Placental pericyte (primary cell): Measurements from ENCODE around the gene PPP1CA. TPM values are rescaled to one million over a fixed set of nuclear protein-coding genes. Genes with fewer than 3 reads are reported as not detected.

Experiments used
- small RNA-seq: library from RNA; depleted of rRNA; stranded (forward); fragments of <200 nt; gene quantifications from one replicate; pipeline ENCODE3, GENCODE V24; 2012; ENCODE audit warnings: low replicate concordance
- total RNA-seq: library from RNA; depleted of rRNA; stranded (reverse); fragments of >200 nt; gene quantifications from 2 replicates; pipeline ENCODE4 v1.2.3, GENCODE V29; 2012

Gene PPP1CA
- 293 and 375 TPM in 2 replicates for total RNA-seq

DNA sequence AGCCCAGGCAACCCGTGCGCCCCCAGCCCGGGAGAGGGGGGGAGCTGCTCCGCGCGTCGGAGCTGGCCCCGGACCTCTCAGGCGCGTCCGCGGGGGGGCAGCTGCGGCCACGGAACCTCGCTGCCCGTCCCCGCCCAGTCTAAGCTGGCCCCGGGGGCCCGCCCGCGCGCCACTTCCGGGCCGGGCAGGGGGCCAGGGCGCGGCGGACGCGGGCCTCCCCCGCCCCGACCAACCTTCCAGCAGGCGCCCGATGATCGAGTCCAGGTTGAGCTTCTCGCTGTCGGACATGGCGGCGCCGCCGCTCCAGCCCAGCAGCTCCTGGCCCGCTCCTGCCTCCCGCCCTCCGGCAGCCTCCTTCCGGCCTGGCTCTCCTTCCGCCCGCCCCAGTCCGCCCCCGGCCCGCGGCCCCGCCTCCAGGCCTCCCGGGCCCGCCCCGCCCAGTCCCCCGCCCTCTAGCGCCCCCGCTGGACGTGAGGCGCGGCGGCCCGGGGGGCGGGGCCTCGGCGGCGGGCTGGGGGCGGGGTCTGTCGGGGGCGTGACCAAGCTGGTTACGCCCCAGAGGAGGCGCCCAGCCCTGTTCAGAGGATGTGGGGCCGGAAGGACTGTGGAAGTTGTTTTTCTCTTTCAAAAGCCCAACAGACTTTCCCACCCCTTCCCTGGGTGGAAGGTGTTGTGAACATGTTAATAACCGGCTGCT is at the start of gene PPP1CA:
Gene PPP1CA (minus strand): TSS at position 364 of the 697 bp plus-strand sequence. CDS start 76 bp downstream, at position 288.

DNA sequence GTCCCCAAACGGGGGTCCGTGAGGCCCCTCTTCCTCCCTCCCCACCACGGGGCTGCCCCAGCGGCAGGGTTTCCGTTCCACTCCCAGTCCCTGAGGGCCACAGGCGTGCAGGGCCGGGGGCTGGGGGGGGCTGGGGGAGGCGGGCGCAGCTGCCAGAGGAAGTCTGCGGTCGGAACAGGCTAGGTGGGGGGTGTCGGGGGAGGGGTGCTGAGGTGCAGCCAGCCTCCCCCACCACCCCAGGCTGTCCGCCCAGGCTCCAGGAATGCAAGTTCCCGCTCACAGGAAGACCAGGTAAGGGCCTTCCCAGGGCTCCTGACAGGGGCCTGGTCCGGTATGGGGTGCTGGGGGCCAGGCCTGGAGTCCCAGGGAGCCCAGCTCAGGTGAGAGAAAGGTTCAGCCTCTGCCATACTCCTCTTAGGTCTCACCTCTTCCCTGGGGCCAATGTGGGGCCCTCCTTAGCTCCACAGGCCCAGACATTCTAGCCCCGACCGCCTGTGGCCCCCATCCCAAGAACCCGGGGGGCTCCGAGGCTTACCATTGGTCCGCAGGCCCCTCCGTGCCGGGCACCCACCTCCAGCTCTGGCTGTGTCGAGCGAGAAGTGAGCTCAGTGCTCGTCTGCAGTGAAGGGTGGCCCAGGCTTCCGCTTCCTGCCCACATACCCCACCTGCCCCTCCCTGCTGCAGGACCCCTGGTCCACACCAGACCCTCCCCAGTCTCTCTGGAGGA is 35.6 kb upstream of the PPP1CA start, which contains the start of gene PTPRCAP:
Gene PTPRCAP (minus strand): TSS at position 601 of the 727 bp plus-strand sequence. CDS start 63 bp downstream, at position 538.

DNA sequence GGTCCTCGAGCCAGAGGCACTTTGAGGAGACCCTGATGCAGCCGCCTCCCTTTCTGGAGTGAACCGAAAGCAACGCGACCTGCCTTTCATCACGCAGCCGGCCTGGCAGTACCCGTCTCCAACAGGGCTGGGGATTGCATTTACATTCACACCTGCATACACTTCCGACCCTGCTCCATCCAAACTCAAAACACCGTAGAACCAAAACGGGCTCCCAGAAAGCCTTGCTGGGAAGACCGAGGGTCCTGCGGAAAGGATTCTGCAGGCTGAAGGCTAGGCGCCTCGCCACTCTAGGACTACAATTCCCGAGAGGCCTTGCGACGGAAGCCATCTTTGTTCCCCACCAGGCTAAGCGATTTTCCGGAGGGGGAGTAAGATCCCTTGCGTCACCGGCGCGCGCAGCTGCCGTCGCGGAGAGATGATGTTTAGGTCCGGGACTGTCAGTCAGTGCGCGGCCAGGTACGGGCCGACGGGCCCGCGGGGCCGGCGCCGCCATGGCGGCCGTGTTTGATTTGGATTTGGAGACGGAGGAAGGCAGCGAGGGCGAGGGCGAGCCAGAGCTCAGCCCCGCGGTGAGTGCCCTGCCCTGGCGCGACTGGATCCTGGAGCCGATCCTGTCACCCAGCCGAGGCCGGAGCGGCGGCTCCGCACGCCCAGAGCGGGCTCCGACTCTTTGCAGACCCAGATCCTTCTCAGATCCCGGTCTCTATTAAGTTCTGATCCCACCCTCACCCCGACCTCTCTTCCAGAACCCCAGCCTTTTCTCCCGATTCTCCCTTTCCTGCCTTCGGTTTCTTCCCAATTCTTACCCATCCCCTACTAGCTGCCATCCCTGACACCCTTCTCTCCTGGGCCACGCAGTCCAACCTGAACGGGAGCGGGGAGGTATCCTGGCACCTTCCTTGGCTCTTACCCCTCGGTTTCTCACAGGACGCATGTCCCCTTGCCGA is 26.7 kb upstream of the PPP1CA start, which contains the start of gene RPS6KB2:
Gene RPS6KB2 (plus strand): TSS at position 443 of the 950 bp plus-strand sequence. CDS start 52 bp downstream, at position 495.

DNA sequence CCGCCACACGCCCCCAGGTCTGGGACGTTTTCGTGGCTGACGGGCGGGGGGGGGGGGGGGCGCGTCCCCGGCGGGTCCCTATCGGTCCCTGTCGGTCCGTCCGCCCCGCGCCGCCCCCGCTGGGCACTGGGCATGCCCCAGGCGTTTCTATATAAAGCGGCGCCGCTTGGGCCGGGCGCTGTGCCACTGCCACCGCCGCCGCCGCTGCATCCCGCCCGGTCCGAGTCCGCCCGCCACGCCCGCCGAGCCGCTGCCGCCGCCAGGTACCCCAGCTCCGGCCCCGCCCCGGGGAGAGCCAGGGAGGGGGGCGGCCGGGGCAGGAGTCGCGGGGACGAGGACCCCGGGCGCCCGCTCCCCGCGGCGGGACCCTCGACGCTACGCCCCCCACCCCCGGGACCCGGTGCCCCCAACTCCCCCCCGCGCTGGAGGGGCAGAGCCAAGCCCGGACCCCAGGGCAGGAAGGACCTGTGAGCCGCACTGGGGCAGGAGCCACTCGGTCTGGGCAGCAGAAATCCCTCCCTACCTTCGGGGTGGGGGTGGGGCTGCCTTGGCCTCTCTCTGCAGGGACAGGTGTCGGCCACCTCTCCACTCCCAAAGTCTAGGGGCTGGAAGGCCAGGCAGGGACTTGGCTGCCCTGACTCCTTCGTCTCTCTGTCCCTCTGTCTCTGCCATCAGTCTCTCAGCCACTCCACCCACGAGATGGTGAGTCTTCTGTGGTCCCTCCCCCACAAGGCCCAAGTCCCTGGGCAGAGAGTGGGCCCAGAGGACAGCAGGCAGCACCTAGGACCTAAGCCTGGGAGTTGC is 14.0 kb upstream of the PPP1CA start, which contains the start of gene CARNS1:
Gene CARNS1 (plus strand): TSS at position 178 of the 804 bp plus-strand sequence. CDS start 522 bp downstream, at position 700.

DNA sequence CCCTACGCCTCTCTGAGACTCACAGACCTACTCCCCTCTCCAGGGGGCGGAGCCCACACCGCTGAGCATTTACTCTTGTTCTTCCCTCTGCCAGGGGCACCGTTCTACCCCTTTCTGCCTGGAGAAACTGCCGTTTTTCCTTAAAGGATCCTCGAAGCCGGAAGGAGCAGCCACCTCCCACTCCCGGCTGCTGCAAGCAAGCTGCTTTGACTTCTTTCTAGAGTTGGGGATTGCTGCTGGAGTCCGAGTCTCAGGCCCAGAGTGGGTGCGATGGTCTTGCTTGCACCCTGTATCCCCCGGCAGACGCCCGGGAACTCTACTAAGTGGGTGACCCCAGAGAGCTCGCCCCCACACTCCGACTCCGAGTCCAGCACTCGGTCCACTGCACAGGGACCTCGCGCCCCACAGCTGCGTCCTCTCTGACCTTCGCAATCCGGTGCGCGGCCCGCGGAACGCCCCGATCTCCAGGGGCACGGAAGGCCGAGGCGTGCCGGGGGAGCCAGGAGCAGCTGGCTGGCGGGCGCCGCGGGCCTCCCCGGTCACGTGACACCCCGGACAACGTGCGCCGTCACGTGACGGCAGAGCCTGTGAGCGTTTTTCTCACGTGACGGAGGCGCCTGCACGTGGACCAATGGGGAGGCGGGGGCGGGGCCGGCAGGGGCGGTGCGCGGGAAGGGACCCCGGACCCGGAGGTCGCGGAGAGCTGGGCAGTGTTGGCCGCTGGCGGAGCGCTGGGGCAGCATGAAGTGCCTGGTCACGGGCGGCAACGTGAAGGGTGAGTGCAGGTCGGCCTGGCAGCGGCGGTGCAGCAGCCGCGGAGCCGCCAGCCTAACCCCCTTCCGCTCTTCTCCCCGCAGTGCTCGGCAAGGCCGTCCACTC is 10.1 kb downstream of the PPP1CA start, which contains the start of gene RAD9A:
Gene RAD9A (plus strand): TSS at position 683 of the 879 bp plus-strand sequence. CDS start 59 bp downstream, at position 742.

DNA sequence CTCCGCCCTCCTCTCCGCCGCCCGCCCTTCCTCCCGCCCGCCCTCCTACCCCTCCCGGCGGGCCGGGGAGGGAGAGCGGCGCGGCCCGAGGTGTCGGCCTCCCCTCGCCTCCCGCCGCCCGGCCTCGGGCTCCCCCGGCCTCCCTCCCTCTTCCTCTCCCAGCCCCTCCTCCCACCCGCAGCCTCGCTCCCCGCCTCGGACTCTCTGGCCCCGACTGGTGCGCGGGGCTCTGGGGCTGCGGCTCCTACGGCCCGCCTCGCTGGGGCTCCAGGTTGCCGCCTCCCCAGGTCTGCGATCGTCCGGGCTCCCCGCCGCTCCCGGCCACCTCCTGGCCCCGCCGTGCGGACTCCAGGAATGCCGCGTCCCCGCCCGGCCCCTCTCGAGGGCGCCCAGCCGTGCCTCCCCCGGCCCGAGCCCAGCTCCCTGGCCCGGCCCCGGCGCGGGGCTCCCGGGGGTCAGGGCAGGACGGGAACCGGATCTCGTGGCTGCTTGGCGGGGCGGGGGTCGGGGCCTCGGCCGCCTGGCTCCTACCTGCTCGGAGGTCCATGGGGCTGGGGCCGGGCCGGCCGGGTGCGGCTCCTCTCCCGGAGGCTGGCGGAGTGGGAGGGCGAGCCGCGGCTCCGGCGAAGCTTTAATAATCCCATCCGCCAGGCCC is 28.5 kb downstream of the PPP1CA start, which contains the start of gene CLCF1:
Gene CLCF1 (minus strand): TSS at position 606 of the 655 bp plus-strand sequence. CDS start 59 bp downstream, at position 547.

DNA sequence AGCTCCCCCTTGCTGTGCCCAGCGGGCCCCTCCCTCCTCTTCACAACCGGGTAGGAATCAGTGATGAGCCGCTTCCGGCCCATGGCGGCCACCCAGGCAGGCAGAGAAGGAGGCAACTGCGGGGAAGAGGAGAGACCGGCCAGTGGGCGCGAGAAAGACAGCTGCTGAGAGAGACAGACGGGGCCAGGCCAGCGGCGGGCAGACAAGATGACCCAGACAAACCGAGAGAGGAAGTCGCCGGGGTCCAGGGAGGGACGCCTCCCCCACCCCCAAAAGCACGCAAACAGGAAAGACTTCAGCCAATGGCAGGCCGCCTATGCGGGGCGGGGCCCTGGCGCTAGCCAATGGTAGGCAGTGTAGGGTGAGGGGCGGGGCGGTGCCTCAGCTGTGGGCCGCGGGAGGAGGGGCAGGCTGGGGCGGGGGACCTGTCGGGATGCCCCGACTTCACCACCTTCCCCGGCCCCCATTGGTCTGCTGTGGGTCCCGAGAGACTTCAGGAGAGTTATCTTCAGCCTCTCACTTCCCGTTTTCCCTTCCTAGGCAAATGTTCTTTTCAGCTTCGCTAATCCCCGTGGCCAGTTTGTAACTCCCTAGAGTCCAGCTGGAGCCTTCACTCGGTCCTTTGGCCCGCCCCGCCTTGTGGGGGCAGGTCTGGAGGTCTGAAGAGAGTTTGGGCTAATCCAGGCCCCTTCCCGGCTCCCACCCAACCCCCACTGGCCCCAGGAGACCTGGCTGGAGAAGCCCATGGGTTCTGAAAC is 48.2 kb downstream of the PPP1CA start, which contains the start of gene POLD4:
Gene POLD4 (minus strand): TSS at position 230 of the 758 bp plus-strand sequence. CDS start 147 bp downstream, at position 83.

Small RNA genes lying within 50 kb of the gene (small RNA-seq; reads per million reads assigned to genes)
- gene RN7SKP239, result not detected
- gene RNU6-1238P, result not detected

Other genes starting within 250 kb of the PPP1CA start
- gene GRK2, start 135.4 kb downstream of the PPP1CA start, total RNA-seq, result 26.3 and 47.2 TPM in 2 replicates
- 30.2 and 40.7 TPM in 2 replicates for gene ANKRD13D, start 112.6 kb downstream of the PPP1CA start, total RNA-seq
- 7.7 and 10.3 TPM in 2 replicates for gene SSH3, start 98.3 kb downstream of the PPP1CA start, total RNA-seq
- 73.3 and 120 TPM in 2 replicates for gene POLD4, start 48.3 kb downstream of the PPP1CA start, total RNA-seq
- gene CLCF1, start 28.3 kb downstream of the PPP1CA start, total RNA-seq, result 5.2 and 5.5 TPM in 2 replicates
- gene RAD9A, start 9.9 kb downstream of the PPP1CA start, total RNA-seq, result 6.3 and 18.8 TPM in 2 replicates
- not detected in 2 replicates for gene TBC1D10C, start 2.2 kb upstream of the PPP1CA start, total RNA-seq
- under 0.01 and 0.22 TPM in 2 replicates for gene CARNS1, start 13.8 kb upstream of the PPP1CA start, total RNA-seq
- gene RPS6KB2, start 26.6 kb upstream of the PPP1CA start, total RNA-seq, result 59.7 and 71.3 TPM in 2 replicates
- gene PTPRCAP, start 35.8 kb upstream of the PPP1CA start, total RNA-seq, result 0.29 and 1.3 TPM in 2 replicates
- gene CORO1B, start 41.6 kb upstream of the PPP1CA start, total RNA-seq, result 115 and 145 TPM in 2 replicates
- gene GPR152, start 50.9 kb upstream of the PPP1CA start, total RNA-seq, result not detected in 2 replicates
- not detected in 2 replicates for gene CABP4, start 53.5 kb upstream of the PPP1CA start, total RNA-seq
- gene TMEM134, start 67.4 kb upstream of the PPP1CA start, total RNA-seq, result 12.2 and 44.2 TPM in 2 replicates
- gene AIP, start 81.2 kb upstream of the PPP1CA start, total RNA-seq, result 33.9 and 87.1 TPM in 2 replicates
- gene PITPNM1, start 103.5 kb upstream of the PPP1CA start, total RNA-seq, result 31.3 and 33.5 TPM in 2 replicates
- 27.1 and 67.6 TPM in 2 replicates for gene CDK2AP2, start 106.3 kb upstream of the PPP1CA start, total RNA-seq
- gene CABP2, start 121.6 kb upstream of the PPP1CA start, total RNA-seq, result not detected in 2 replicates
- 489 and 520 TPM in 2 replicates for gene GSTP1, start 182.0 kb upstream of the PPP1CA start, total RNA-seq
- 154 and 199 TPM in 2 replicates for gene NDUFV1, start 205.1 kb upstream of the PPP1CA start, total RNA-seq
- 4.6 and 7.7 TPM in 2 replicates for gene NUDT8, start 228.1 kb upstream of the PPP1CA start, total RNA-seq
- not detected in 2 replicates for gene TBX10, start 237.9 kb upstream of the PPP1CA start, total RNA-seq
- not detected in 2 replicates for gene ACY3, start 248.9 kb upstream of the PPP1CA start, total RNA-seq